Immature natural killer cell (primary cell): ENCODE data around the gene GATA1. TPM values are rescaled to one million over a fixed set of nuclear protein-coding genes. Genes with fewer than 3 reads are reported as not detected.

Experiments
- DNase-seq, 3 donors: peaks; one replicate each; pipeline ENCODE4 v3.0.0; 2022; ENCODE audit warnings: mixed read lengths in 1 of 3
- H3K27ac Mint-ChIP-seq, 6 donors: one replicate each; pipeline ENCODE4 v1.8.0; 2020; ENCODE audit warnings: mixed read lengths in 6 of 6, mild to moderate bottlenecking in 5 of 6, inconsistent platforms in 4 of 6, moderate library complexity in 3 of 6
- H3K27me3 Mint-ChIP-seq, 3 donors: one replicate each; pipeline ENCODE4 v1.8.0; 2020 to 2021; ENCODE audit warnings: low read depth in 3 of 3, mild to moderate bottlenecking in 3 of 3, mixed read lengths in 3 of 3, moderate library complexity in 3 of 3, inconsistent platforms in 1 of 3
- H3K36me3 Mint-ChIP-seq, 3 donors: one replicate each; pipeline ENCODE4 v1.8.0; 2020; ENCODE audit warnings: mixed read lengths in 3 of 3, inconsistent platforms in 2 of 3, mild to moderate bottlenecking in 2 of 3
- H3K4me1 Mint-ChIP-seq, 2 donors: one replicate each; pipeline ENCODE4 v1.8.0; 2020; ENCODE audit warnings: inconsistent platforms in 2 of 2, mild to moderate bottlenecking in 2 of 2, mixed read lengths in 2 of 2, moderate library complexity in 1 of 2
- H3K4me3 Mint-ChIP-seq, 5 donors: one replicate each; pipeline ENCODE4 v1.8.0; 2020; ENCODE audit warnings: mild to moderate bottlenecking in 5 of 5, mixed read lengths in 5 of 5, inconsistent platforms in 3 of 5, moderate library complexity in 3 of 5
- H3K9me3 Mint-ChIP-seq, 6 donors: one replicate each; pipeline ENCODE4 v1.8.0; 2020; ENCODE audit warnings: mild to moderate bottlenecking in 6 of 6, mixed read lengths in 6 of 6, inconsistent platforms in 4 of 6, moderate library complexity in 3 of 6
- polyA plus RNA-seq, 3 donors: library from polyadenylated mRNA; unstranded; fragments of 300-500 nt; fragmentation: Illumina TruSeq; gene quantifications; one replicate each; pipeline ENCODE4 v1.2.3, GENCODE V29; 2021

Gene GATA1
- polyA plus RNA-seq, 3 donors from 2014 or later: 0.28 TPM; not detected in 2

GRCh38 chrX:48827654-48827968, 41.2 kb downstream of the GATA1 start:
- DNase-seq: no peak
- Mint-ChIP-seq H3K4me1 (peaks cover 0 to 5% of the 10 kb centered on the region in 2 donors), H3K36me3 (peaks cover 0 to 4% (median 0%) of the 10 kb centered on the region in 3 donors), H3K27ac (no peak overlapping the region), H3K4me3 (peak overlapping the region in 2 of 5 donors; percentile 13 to 33), H3K27me3 (peaks cover 2 to 6% (median 4%) of the 10 kb centered on the region in 3 donors), H3K9me3 (no peaks in the 10 kb centered on the region)

GRCh38 chrX:48829016-48829735, 42.8 kb downstream of the GATA1 start:
- H3K4me3 Mint-ChIP-seq: no peak overlapping the region
- no peaks in the 10 kb centered on the region for H3K9me3 Mint-ChIP-seq
- peaks cover 0 to 4% (median 0%) of the 10 kb centered on the region in 3 donors for H3K36me3 Mint-ChIP-seq
- peaks cover 2 to 13% (median 8%) of the 10 kb centered on the region in 3 donors for H3K27me3 Mint-ChIP-seq
- H3K27ac Mint-ChIP-seq: no peak overlapping the region
- peaks cover 1 to 5% of the 10 kb centered on the region in 2 donors for H3K4me1 Mint-ChIP-seq
- DNase-seq: no peak

GRCh38 chrX:48831136-48831908, 44.9 kb downstream of the GATA1 start:
- DNase-seq: no peak
- no peak overlapping the region for H3K4me3 Mint-ChIP-seq
- no peak overlapping the region for H3K27ac Mint-ChIP-seq
- peaks cover 7 to 21% (median 9%) of the 10 kb centered on the region in 3 donors for H3K27me3 Mint-ChIP-seq
- peaks cover 11 to 12% of the 10 kb centered on the region in 2 donors for H3K4me1 Mint-ChIP-seq
- peaks cover 0 to 1% (median 0%) of the 10 kb centered on the region in 3 donors for H3K36me3 Mint-ChIP-seq
- H3K9me3 Mint-ChIP-seq: no peaks in the 10 kb centered on the region

- peaks cover 7 to 21% (median 11%) of the 10 kb centered on the region in 3 donors for H3K27me3 Mint-ChIP-seq
- peaks cover 0 to 4% (median 0%) of the 10 kb centered on the region in 3 donors for H3K36me3 Mint-ChIP-seq
- no peak for DNase-seq
- peaks cover 12 to 15% of the 10 kb centered on the region in 2 donors for H3K4me1 Mint-ChIP-seq
- no peak overlapping the region for H3K27ac Mint-ChIP-seq
- no peaks in the 10 kb centered on the region for H3K9me3 Mint-ChIP-seq
- no peak overlapping the region for H3K4me3 Mint-ChIP-seq
These were observed 45.5 kb downstream of the GATA1 start for GRCh38 chrX:48831909-48832291.

- H3K4me1 Mint-ChIP-seq: peaks cover 8 to 15% of the 10 kb centered on the region in 2 donors
- H3K4me3 Mint-ChIP-seq: peak overlapping the region in 2 of 5 donors; percentile 9 to 22
- peaks cover 0 to 4% (median 0%) of the 10 kb centered on the region in 3 donors for H3K36me3 Mint-ChIP-seq
- peaks cover 7 to 18% (median 10%) of the 10 kb centered on the region in 3 donors for H3K27me3 Mint-ChIP-seq
- no peak overlapping the region for H3K27ac Mint-ChIP-seq
- no peak for DNase-seq
- no peaks in the 10 kb centered on the region for H3K9me3 Mint-ChIP-seq
These were observed 47.2 kb downstream of the GATA1 start for GRCh38 chrX:48833542-48834138.

- H3K27ac Mint-ChIP-seq: no peak overlapping the region
- peaks cover 0 to 4% (median 0%) of the 10 kb centered on the region in 3 donors for H3K36me3 Mint-ChIP-seq
- peaks cover 9 to 17% (median 9%) of the 10 kb centered on the region in 3 donors for H3K27me3 Mint-ChIP-seq
- H3K9me3 Mint-ChIP-seq: no peaks in the 10 kb centered on the region
- H3K4me1 Mint-ChIP-seq: peaks cover 8 to 15% of the 10 kb centered on the region in 2 donors
- DNase-seq: no peak
- peak overlapping the region in 4 of 5 donors; percentile 29 to 71 (median 50) for H3K4me3 Mint-ChIP-seq
These were observed 48.0 kb downstream of the GATA1 start for GRCh38 chrX:48834383-48834709.

- Mint-ChIP-seq H3K27ac (no peak within 1 kb of the TSS), H3K9me3 (no peaks in the 10 kb centered on the region), H3K4me1 (peaks cover 8 to 15% of the 10 kb centered on the region in 2 donors), H3K27me3 (peaks cover 9 to 17% (median 9%) of the 10 kb centered on the region in 3 donors), H3K36me3 (peaks cover 0 to 4% (median 0%) of the 10 kb centered on the region in 3 donors), H3K4me3 (peak within 1 kb of the TSS; percentile 5 to 71 (median 53))
- DNase-seq: no peak
These were observed 49.3 kb downstream of the GATA1 start, which contains the start of gene PCSK1N for GRCh38 chrX:48835524-48836329. Gene PCSK1N, minus strand, starts transcription at chrX:48835610. Its CDS starts 78 bp downstream, at chrX:48835532.

GRCh38 chrX:48839686-48840085, 53.3 kb downstream of the GATA1 start:
- Mint-ChIP-seq H3K27ac (no peak overlapping the region), H3K4me1 (peaks cover 3 to 9% of the 10 kb centered on the region in 2 donors), H3K4me3 (no peak overlapping the region), H3K9me3 (peaks cover 0 to 2% (median 0%) of the 10 kb centered on the region in 6 donors), H3K27me3 (peaks cover 2 to 5% (median 3%) of the 10 kb centered on the region in 3 donors), H3K36me3 (peaks cover 0 to 4% (median 3%) of the 10 kb centered on the region in 3 donors)
- DNase-seq: no peak

Other genes with a start within 250 kb of the GATA1 start
- 10 to 100 TPM; 20.0 to 34.9 (median 30.6) TPM for gene TBC1D25, start 246.9 kb upstream of the GATA1 start, polyA plus RNA-seq
- 100 to 1,000 TPM; 251 to 286 (median 252) TPM for gene RBM3, start 212.1 kb upstream of the GATA1 start, polyA plus RNA-seq
- 10 to 100 TPM; 67.1 to 78.1 (median 75.4) TPM for gene WDR13, start 189.1 kb upstream of the GATA1 start, polyA plus RNA-seq
- 10 to 100 TPM; 15.2 to 43.0 (median 18.3) TPM for gene WAS, start 102.8 kb upstream of the GATA1 start, polyA plus RNA-seq
- 10 to 100 TPM; 13.0 to 18.5 (median 16.4) TPM for gene SUV39H1, start 89.9 kb upstream of the GATA1 start, polyA plus RNA-seq
- not detected for gene GLOD5, start 24.8 kb upstream of the GATA1 start, polyA plus RNA-seq
- gene HDAC6, start 15.5 kb downstream of the GATA1 start, polyA plus RNA-seq: 10 to 100 TPM; 13.2 to 22.9 (median 13.5) TPM
- gene ERAS, start 39.9 kb downstream of the GATA1 start, polyA plus RNA-seq: not detected
- under 1 TPM in 2 of 3 donors, not detected in 1; 0.20 to 0.32 TPM for gene PCSK1N, start 49.0 kb downstream of the GATA1 start, polyA plus RNA-seq
- 10 to 100 TPM; 76.0 to 88.2 (median 85.3) TPM for gene TIMM17B, start 111.2 kb downstream of the GATA1 start, polyA plus RNA-seq
- gene PQBP1, start 111.3 kb downstream of the GATA1 start, polyA plus RNA-seq: 100 to 1,000 TPM in 2 of 3 donors, 10 to 100 TPM in 1; 92.6 to 118 (median 108) TPM
- gene SLC35A2, start 125.1 kb downstream of the GATA1 start, polyA plus RNA-seq: 10 to 100 TPM; 17.0 to 20.6 (median 20.2) TPM
- gene PIM2, start 132.4 kb downstream of the GATA1 start, polyA plus RNA-seq: 100 to 1,000 TPM in 2 of 3 donors, 10 to 100 TPM in 1; 86.0 to 158 (median 146) TPM
- 10 to 100 TPM; 25.2 to 35.5 (median 26.7) TPM for gene OTUD5, start 171.0 kb downstream of the GATA1 start, polyA plus RNA-seq
- under 1 TPM in 1 of 3 donors, not detected in 2; 0.12 TPM for gene KCND1, start 185.3 kb downstream of the GATA1 start, polyA plus RNA-seq
- gene GRIPAP1, start 215.7 kb downstream of the GATA1 start, polyA plus RNA-seq: 10 to 100 TPM in 1 of 3 donors, 1 to 10 TPM in 1, under 1 TPM in 1; 0.62 to 19.8 (median 7.7) TPM